ENCODE data around the gene ARMC9. TPM values are rescaled to one million over a fixed set of nuclear protein-coding genes. Genes with fewer than 3 reads are reported as not detected.
A peak's percentile ranks its signal among the peaks of the same experiment; 100 is the strongest.

The ARMC9 gene
- total RNA-seq, 4 donors from 2014 or later, result 16.8 to 47.6 (median 39.3) TPM

DNA sequence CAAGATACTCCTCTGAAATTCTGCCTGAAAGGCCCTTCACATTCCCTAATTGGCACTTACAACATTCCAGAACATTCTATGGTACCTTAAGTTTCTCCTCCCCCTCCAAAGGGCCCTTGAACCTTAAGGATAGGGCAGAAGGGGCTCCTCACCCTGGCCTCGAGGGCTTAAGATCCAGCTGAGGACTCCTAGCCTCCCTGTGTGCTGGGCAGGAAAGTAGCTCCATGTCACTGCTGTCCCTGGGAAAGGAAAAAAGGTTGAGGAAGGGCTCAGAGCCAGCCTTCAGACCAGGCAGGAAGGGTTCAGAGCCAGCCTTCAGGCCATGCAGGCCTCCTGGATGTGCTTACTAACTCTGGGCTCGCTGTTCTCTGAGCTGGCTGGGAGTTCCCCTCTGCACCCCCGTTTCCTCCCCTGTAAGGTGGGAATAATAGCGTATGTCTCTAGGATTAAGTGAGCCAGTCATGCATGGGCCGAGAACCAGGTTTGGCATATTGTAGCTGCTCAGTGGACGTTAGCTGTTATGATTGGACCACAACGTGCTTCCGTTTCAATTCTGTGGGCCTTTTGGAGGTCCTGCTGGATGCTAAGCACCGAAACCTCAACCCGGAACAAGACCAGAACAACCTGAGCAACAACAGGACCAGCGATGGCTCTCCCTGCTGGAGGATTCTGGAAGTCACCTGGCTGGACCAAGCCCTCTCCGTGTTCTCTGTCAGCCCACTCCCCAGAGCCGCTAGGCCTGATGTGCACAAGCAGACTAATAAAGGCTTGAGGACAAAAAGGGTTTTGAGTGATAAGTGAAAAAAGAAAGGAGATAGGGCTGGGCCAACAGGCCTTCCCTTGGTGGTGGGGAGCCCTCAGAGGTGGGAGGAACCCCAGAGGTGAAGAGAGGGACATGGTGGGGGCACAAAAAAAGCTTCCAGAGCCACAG is 196.0 kb downstream of the ARMC9 start:
- no peaks in the 10 kb centered on the region for H3K9me3 ChIP-seq
- intact Hi-C loops (cut with DNase I; ENCODE audit: low total_unique reads), result no loop called here
- H3K36me3 ChIP-seq, result no peaks in the 10 kb centered on the region
- no peak for DNase-seq
- H3K4me1 ChIP-seq, result peaks cover 0 to 13% of the 10 kb centered on the region in 2 donors
- peak overlapping the region in 1 of 2 donors; percentile 53 for H3K4me3 ChIP-seq
- H3K27me3 ChIP-seq, result peaks cover 0 to 3% of the 10 kb centered on the region in 2 donors
- H3K27ac ChIP-seq, result no peak overlapping the region
- TF ChIP-seq, protein P1, sequence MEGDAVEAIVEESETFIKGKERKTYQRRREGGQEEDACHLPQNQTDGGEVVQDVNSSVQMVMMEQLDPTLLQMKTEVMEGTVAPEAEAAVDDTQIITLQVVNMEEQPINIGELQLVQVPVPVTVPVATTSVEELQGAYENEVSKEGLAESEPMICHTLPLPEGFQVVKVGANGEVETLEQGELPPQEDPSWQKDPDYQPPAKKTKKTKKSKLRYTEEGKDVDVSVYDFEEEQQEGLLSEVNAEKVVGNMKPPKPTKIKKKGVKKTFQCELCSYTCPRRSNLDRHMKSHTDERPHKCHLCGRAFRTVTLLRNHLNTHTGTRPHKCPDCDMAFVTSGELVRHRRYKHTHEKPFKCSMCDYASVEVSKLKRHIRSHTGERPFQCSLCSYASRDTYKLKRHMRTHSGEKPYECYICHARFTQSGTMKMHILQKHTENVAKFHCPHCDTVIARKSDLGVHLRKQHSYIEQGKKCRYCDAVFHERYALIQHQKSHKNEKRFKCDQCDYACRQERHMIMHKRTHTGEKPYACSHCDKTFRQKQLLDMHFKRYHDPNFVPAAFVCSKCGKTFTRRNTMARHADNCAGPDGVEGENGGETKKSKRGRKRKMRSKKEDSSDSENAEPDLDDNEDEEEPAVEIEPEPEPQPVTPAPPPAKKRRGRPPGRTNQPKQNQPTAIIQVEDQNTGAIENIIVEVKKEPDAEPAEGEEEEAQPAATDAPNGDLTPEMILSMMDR (IDR thresholded peaks at IDR 0.05), result peak in 1 of 4 experiments; percentile 9
- TF ChIP-seq POLR2A (IDR thresholded peaks at IDR 0.05), result no peak

DNA sequence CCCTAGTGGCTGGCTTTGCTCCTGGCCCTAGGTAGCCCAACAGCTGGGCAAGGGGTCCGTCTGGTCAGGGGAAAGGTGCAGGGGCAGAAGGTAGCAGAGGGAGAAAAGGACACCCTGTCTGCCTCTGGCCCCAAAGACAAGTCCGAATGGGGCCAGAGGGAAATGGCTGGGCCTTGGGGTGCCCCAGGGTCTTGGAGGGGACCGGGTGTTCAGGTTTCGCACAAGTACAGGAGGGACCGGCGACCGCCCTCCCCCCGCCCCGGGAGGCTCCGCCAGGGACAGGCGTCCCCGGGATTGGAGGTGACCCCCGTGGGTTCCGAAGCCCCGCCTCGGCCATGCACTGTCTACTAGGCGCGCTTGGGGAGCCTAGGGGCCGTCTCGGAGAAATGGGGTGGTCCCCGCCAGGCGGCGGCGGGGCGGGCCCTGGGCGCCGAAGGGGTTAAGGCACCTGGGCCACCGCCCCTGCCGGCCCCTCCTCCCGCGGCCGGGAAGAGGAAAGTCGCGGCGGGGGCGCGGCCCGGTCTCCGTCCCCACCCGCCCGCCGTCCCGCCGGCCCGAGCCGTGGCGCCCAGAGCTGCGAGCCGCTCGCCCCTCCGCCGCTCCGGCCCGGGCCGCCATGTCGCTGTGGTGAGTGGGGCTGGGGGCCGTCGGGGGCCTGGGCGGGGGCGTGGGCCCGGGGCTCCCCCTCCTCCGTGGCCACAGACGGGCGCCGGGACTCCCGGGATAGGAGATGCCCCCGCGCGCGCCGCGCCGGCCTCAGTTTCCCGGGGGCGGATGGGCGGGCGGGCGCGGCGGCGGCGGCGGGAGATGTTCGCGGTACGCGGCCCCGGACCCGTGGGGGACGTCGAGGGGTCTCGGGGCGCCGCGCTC is 197.0 kb downstream of the ARMC9 start, which contains the start of gene B3GNT7:
TSS of gene B3GNT7 (plus strand) at position 523 of the 870 bp plus-strand sequence. CDS start at position 617, 94 bp downstream.
- H3K9me3 ChIP-seq, result no peaks in the 10 kb centered on the region
- peaks cover 0 to 3% of the 10 kb centered on the region in 2 donors for H3K27me3 ChIP-seq
- peak within 1 kb of the TSS in 1 of 2 donors; percentile 61 for H3K27ac ChIP-seq
- no peaks in the 10 kb centered on the region for H3K36me3 ChIP-seq
- H3K4me1 ChIP-seq, result peaks cover 0 to 22% of the 10 kb centered on the region in 2 donors
- no peak for TF ChIP-seq POLR2A (IDR thresholded peaks at IDR 0.05)
- TF ChIP-seq, protein P1 (IDR thresholded peaks at IDR 0.05), result no peak
- intact Hi-C loops (cut with DNase I; ENCODE audit: low total_unique reads), result no loop called here
- DNase-seq, result no peak
- H3K4me3 ChIP-seq, result peak within 1 kb of the TSS; percentile 1 to 53

DNA sequence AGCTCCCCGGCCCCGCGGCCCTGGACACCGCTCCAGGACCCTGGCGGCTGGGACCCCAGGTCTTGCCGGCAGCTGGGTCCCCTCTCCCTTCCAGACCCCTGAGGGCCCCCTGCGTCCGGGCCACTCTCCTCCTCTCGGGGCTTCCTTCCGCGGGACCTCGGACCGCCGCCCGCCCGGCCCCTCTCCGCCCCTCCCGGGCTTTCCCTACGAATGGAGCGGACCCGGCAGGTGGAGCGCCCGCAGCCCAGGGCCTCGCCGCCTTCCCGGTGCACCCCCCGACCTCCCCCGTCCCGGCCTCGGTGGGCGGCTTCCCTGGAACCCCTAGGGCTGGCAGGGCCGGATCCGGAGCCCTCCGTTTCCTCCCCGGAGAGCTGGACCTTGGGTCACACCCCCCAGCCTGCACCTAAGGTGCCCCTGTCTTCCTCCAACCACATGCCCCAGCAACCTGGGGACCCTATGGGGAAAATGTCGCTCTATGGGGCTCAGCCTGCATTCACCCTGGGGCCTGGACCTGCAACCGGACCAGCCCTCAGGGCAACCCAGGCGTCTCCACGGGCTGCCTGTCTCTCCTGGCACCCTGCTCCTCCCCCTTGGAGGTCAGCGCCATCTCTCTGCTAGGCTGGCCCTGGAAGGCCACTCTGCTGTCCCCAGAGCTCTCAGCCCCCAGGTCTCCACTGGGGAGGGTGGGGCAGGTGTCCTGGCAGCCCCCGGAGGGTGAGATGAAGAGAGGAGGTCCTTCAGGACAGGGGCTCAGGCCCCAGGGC is 197.8 kb downstream of the ARMC9 start:
- DNase-seq, result no peak
- TF ChIP-seq POLR2A (IDR thresholded peaks at IDR 0.05), result no peak
- TF ChIP-seq, protein P1 (IDR thresholded peaks at IDR 0.05), result no peak
- peak overlapping the region; percentile 1 to 53 for H3K4me3 ChIP-seq
- H3K4me1 ChIP-seq, result peaks cover 0 to 23% of the 10 kb centered on the region in 2 donors
- H3K36me3 ChIP-seq, result no peaks in the 10 kb centered on the region
- intact Hi-C loops (cut with DNase I; ENCODE audit: low total_unique reads), result no loop called here
- H3K27me3 ChIP-seq, result peaks cover 0 to 3% of the 10 kb centered on the region in 2 donors
- peak overlapping the region in 1 of 2 donors; percentile 61 for H3K27ac ChIP-seq
- H3K9me3 ChIP-seq, result no peaks in the 10 kb centered on the region

DNA sequence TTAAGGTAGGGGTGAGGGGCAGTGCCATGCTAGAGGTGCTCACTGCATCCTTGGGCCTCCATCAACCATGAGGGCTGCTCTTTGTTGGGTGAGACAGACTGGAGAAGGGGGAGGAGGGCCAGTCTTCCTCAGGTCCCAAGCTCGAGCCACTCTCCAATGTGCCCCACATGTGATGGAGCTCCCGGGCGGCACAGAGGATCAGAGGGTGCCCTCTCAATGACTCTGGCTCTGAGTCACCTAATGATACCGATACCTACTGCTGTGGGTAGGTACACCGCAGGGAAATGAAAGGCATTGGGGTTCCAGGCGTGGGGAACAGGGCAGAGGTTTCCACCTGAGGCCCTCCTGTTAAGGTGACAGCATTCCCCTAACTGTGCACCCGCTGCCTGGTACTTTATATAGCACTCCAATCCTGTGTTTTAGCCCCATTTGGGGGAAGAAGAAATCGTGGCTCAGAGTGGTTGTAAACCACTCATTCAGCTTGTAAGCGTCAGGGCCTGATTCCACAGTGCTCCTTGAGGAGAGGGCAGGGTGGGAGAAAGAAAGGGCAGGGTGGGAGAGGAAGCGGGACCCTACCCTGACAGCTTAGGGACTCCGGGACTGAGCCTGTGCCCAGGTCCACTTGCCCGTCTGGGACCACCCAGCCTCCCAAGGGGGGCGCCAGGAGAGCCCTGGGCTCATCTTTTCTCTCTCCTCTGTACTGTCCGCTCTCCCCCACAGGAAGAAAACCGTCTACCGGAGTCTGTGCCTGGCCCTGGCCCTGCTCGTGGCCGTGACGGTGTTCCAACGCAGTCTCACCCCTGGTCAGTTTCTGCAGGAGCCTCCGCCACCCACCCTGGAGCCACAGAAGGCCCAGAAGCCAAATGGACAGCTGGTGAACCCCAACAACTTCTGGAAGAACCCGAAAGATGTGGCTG is 198.8 kb downstream of the ARMC9 start:
- Histone ChIP-seq H3K36me3 (no peaks in the 10 kb centered on the region), H3K4me1 (peaks cover 0 to 23% of the 10 kb centered on the region in 2 donors), H3K27ac (peak overlapping the region in 1 of 2 donors; percentile 61), H3K9me3 (no peaks in the 10 kb centered on the region), H3K4me3 (peak overlapping the region in 1 of 2 donors; percentile 53), H3K27me3 (peaks cover 0 to 3% of the 10 kb centered on the region in 2 donors)
- TF ChIP-seq, protein P1 (IDR thresholded peaks at IDR 0.05), result no peak
- TF ChIP-seq POLR2A (IDR thresholded peaks at IDR 0.05), result no peak
- no peak for DNase-seq
- intact Hi-C loops (cut with DNase I; ENCODE audit: low total_unique reads), result no loop called here

Measured in uterus (tissue), 4 donors.